Endothelial cell of umbilical vein (primary cell): ENCODE data around the gene KLRK1. TPM values are rescaled to one million over a fixed set of nuclear protein-coding genes. Genes with fewer than 3 reads are reported as not detected.

Source experiments
- BruUV-seq: library from RNA; stranded (reverse); fragments of 400-500 nt; replicated peaks from 2 replicates; lab custom pipeline; 2021; lab: Mats Ljungman, UMichigan
- CTCF ChIA-PET: fragments of 300-600, 350-600 bp; sonication (Branson Sonifier 250); formaldehyde crosslinking; loops from one replicate; lab custom pipeline; 2021; ENCODE audit warnings: antibody characterized with exemption, inconsistent platforms; lab: Charles Lee
- POLR2A ChIA-PET: fragments of 300-600, 350-600 bp; sonication (Branson Sonifier 250); formaldehyde crosslinking; loops from one replicate; lab custom pipeline; 2021; ENCODE audit warnings: antibody characterized with exemption, inconsistent platforms; lab: Charles Lee
- DNase-seq: peaks from one replicate; pipeline ENCODE4 v3.0.0-alpha.2; 2011; ENCODE audit warnings: low read depth, low spot score
- FAIRE-seq: peaks from 2 replicates; lab custom pipeline; 2011; peaks lifted over from hg19 to GRCh38; lab: Jason Lieb, UNC
- H2AFZ ChIP-seq: 2 replicates; pipeline ENCODE4 v1.6.0; 2012; ENCODE audit warnings: low read depth, low read length, control low read depth, inconsistent platforms
- H3K27ac ChIP-seq: 2 replicates; pipeline ENCODE4 v1.5.1; 2011; ENCODE audit warnings: low read depth, mild to moderate bottlenecking, control low read depth, low read length, moderate library complexity; ENCODE audit not compliant: insufficient read depth
- H3K27me3 ChIP-seq, 2 experiments: 2 replicates each; pipeline versions ENCODE4 v1.6.0 to v1.6.1; 2011; ENCODE audit warnings: low read length in 2 of 2, mixed read lengths in 1 of 2; ENCODE audit not compliant: control insufficient read depth in 2 of 2, insufficient read depth in 2 of 2
- H3K36me3 ChIP-seq, 2 experiments: 2 replicates in 1 of 2; 3 replicates in 1 of 2; pipeline ENCODE4 v1.5.1; 2011; ENCODE audit warnings: low read length in 2 of 2, mild to moderate bottlenecking in 1 of 2, moderate library complexity in 1 of 2; ENCODE audit not compliant: control insufficient read depth in 2 of 2, insufficient read depth in 2 of 2; ENCODE audit errors: extremely low read depth in 1 of 2
- H3K4me1 ChIP-seq: 3 replicates; pipeline ENCODE4 v1.5.1; 2011; ENCODE audit warnings: mild to moderate bottlenecking, low read length; ENCODE audit not compliant: control insufficient read depth, insufficient read depth; ENCODE audit errors: extremely low read depth
- H3K4me2 ChIP-seq: 2 replicates; pipeline ENCODE4 v1.6.1; 2011; ENCODE audit warnings: low read length, control low read depth, mixed read lengths; ENCODE audit not compliant: insufficient read depth
- H3K4me3 ChIP-seq, 3 experiments: fragments of 200-600 bp in 1 of 3; sonication (generic), shearing (Covaris generic) in 1 of 3; replicated peaks in 1 of 3; 2 replicates each; pipeline ENCODE4 v1.5.1; 2011 to 2016; ENCODE audit warnings: control low read depth in 3 of 3, low read length in 3 of 3, mild to moderate bottlenecking in 2 of 3, inconsistent platforms in 1 of 3, low read depth in 1 of 3, moderate library complexity in 1 of 3; ENCODE audit not compliant: insufficient read depth in 1 of 3
- H3K79me2 ChIP-seq: 2 replicates; pipeline ENCODE4 v1.6.0; 2012; ENCODE audit warnings: low read length, inconsistent platforms; ENCODE audit not compliant: control insufficient read depth, insufficient read depth
- H3K9ac ChIP-seq: replicated peaks from 2 replicates; pipeline ENCODE3; 2011; ENCODE audit warnings: low read length, control low read depth; ENCODE audit not compliant: insufficient read depth; ENCODE audit errors: extremely low read depth
- H3K9me1 ChIP-seq: replicated peaks from 3 replicates; pipeline ENCODE4 v1.6.0; 2011; ENCODE audit warnings: mild to moderate bottlenecking, low read length; ENCODE audit not compliant: control insufficient read depth, insufficient read depth; ENCODE audit errors: extremely low read depth
- H3K9me3 ChIP-seq: replicated peaks from 2 replicates; pipeline ENCODE4 v1.5.1; 2012; ENCODE audit warnings: low read length, inconsistent platforms; ENCODE audit not compliant: control insufficient read depth, insufficient read depth
- H4K20me1 ChIP-seq: replicated peaks from 2 replicates; pipeline ENCODE3; 2011; ENCODE audit warnings: mild to moderate bottlenecking, low read length; ENCODE audit not compliant: control insufficient read depth, insufficient read depth; ENCODE audit errors: extremely low read depth
- CTCF ChIP-seq, 2 donors: IDR thresholded peaks; 1 replicate in 1 of 2; 2 replicates in 1 of 2; pipeline ENCODE4 v1.5.1; 2011; ENCODE audit warnings: low read length in 2 of 2, mild to moderate bottlenecking in 2 of 2, moderate library complexity in 2 of 2, control low read depth in 1 of 2, inconsistent platforms in 1 of 2, low read depth in 1 of 2; ENCODE audit not compliant: insufficient read depth in 1 of 2; ENCODE audit errors: extremely low read depth in 1 of 2
- EZH2 ChIP-seq: IDR thresholded peaks from 2 replicates; pipeline ENCODE4 v1.6.1; 2012; ENCODE audit warnings: borderline replicate concordance, low read depth, mild to moderate bottlenecking, moderate library complexity, low read length, inconsistent platforms; ENCODE audit not compliant: severe bottlenecking
- FOS ChIP-seq: IDR thresholded peaks from 2 replicates; pipeline ENCODE4 v1.6.1; 2011; ENCODE audit warnings: mild to moderate bottlenecking, low read length, moderate library complexity, borderline replicate concordance; ENCODE audit not compliant: insufficient read depth
- GATA2 ChIP-seq: IDR thresholded peaks from 2 replicates; pipeline ENCODE4 v1.7.0; 2011; ENCODE audit warnings: low read depth, mild to moderate bottlenecking, moderate library complexity, mixed read lengths, low read length; ENCODE audit not compliant: insufficient read length, insufficient read depth
- JUN ChIP-seq: IDR thresholded peaks from 2 replicates; pipeline ENCODE4 v1.6.1; 2011; ENCODE audit warnings: borderline replicate concordance, low read depth; ENCODE audit not compliant: insufficient read length, insufficient read depth
- MAX ChIP-seq: IDR thresholded peaks from 2 replicates; pipeline ENCODE4 v1.6.1; 2011; ENCODE audit not compliant: insufficient read depth, insufficient read length
- MYC ChIP-seq: IDR thresholded peaks from one replicate; pipeline ENCODE4 v1.6.1; 2011; ENCODE audit warnings: mild to moderate bottlenecking, low read depth, low read length
- POLR2A ChIP-seq: IDR thresholded peaks from 2 replicates; pipeline ENCODE4 v1.6.1; 2012; ENCODE audit warnings: low read depth, mild to moderate bottlenecking, control low read depth, low read length
- POLR2AphosphoS5 ChIP-seq: IDR thresholded peaks from 2 replicates; pipeline ENCODE4 v1.6.1; 2012; ENCODE audit warnings: low read depth, mild to moderate bottlenecking, control low read depth, low read length, moderate library complexity; ENCODE audit not compliant: insufficient read depth
- dilution Hi-C: fragments of 300-500 bp; cut with MboI; formaldehyde crosslinking; loops from one replicate; pipeline ENCODE4 v1.15.0; 2019; ENCODE audit warnings: low sequenced_read_pairs; ENCODE audit not compliant: extremely low pct_ligation_motif_present
- intact Hi-C: fragments of 100-400 bp; cut with micrococcal nuclease; formaldehyde crosslinking; loops from one replicate; pipeline ENCODE4 v1.10.0; 2022
- polyA plus RNA-seq, 4 experiments: library from polyadenylated mRNA; depleted of rRNA in 3 of 4; stranded (reverse) in 3 of 4; unstranded in 1 of 4; fragments of >200 nt; gene quantifications; 2 replicates each; pipeline versions ENCODE4 v1.2.1 to v1.2.3, GENCODE V29; 2011 to 2012; ENCODE audit warnings: missing spikeins in 1 of 4
- total RNA-seq: library from RNA; stranded (reverse); gene quantifications from 2 replicates; pipeline ENCODE4 v1.2.3, GENCODE V29; 2021

KLRK1 gene
- total and polyA plus RNA-seq, 2 donors (not counting 3 experiments of a cell fraction or from before 2014, with no cell fraction given), result not detected

- Histone ChIP-seq H3K4me3 (no peak overlapping the region), H3K36me3 (no peaks in the 10 kb centered on the region), H3K4me2 (no peak overlapping the region), H3K27me3 (no peaks in the 10 kb centered on the region), H3K4me1 (no peaks in the 10 kb centered on the region), H3K79me2 (no peaks in the 10 kb centered on the region), H3K9me1 (no peaks in the 10 kb centered on the region), H3K9ac (no peak overlapping the region), H2AFZ (no peak overlapping the region), H4K20me1 (no peaks in the 10 kb centered on the region), H3K9me3 (no peaks in the 10 kb centered on the region), H3K27ac (no peak overlapping the region)
- no TSS peak for BruUV-seq
- dilution Hi-C loops, result no loop called here
- intact Hi-C loops, result no loop called here
- ChIA-PET POLR2A (no interaction called here), CTCF (no interaction called here)
- no peak for TF ChIP-seq MAX
- TF ChIP-seq MYC, result no peak
- TF ChIP-seq FOS, result no peak
- no peak for TF ChIP-seq EZH2
- no peak for TF ChIP-seq POLR2A
- no peak for TF ChIP-seq POLR2AphosphoS5
- TF ChIP-seq GATA2, result no peak
- TF ChIP-seq JUN, result no peak
- TF ChIP-seq CTCF (IDR thresholded peaks at IDR 0.05; ENCODE audit: extremely low read depth in 1 of 2, insufficient read depth in 1 of 2, low read depth in 1 of 2, low read length in 2 of 2), result no peak
- DNase-seq (no peak), FAIRE-seq (no peak)
Observed at GRCh38 chr12:10354502-10354901, 35.3 kb downstream of the KLRK1 start.
